ENCODE measurements around the gene CCDC6.

CCDC6 gene

GRCh38 chr10:59892697-59893096 is 13.7 kb downstream of the CCDC6 start:
- no CpG with 5 or more reads among the region's 3 CpGs for WGBS, 2 donors (ENCODE audit: extremely low coverage in 2 of 2, insufficient read length in 2 of 2, insufficient replicate concordance in 1 of 2)
- DNase-seq (ENCODE audit: low spot score): no peak
- Histone ChIP-seq H3K4ac (ENCODE audit: low read length) (no peak overlapping the region), H3K4me2 (ENCODE audit: insufficient read depth, low read length, poor library complexity, severe bottlenecking) (no peak overlapping the region), H2BK120ac (ENCODE audit: low read depth, low read length) (no peak overlapping the region), H3K9me3 (replicated peaks in 1 of 2; ENCODE audit: control insufficient read depth in 2 of 2, insufficient read depth in 1 of 2, low read depth in 1 of 2, low read length in 2 of 2) (no peaks in the 10 kb centered on the region), H3K36me3 (replicated peaks in 1 of 2; ENCODE audit: control insufficient read depth in 2 of 2, insufficient read depth in 2 of 2, low read length in 2 of 2) (peaks cover 9 to 23% of the 10 kb centered on the region in 2 donors), H3K27ac (replicated peaks; ENCODE audit: low read length) (no peak overlapping the region), H3K9ac (ENCODE audit: low read depth, low read length, poor library complexity) (no peak overlapping the region), H3K4me1 (ENCODE audit: control insufficient read depth in 2 of 2, insufficient read depth in 1 of 2, low read depth in 1 of 2, low read length in 2 of 2) (peaks cover 0 to 2% of the 10 kb centered on the region in 2 donors), H2BK5ac (ENCODE audit: low read length) (no peak overlapping the region), H3K27me3 (ENCODE audit: control insufficient read depth in 3 of 3, insufficient read depth in 3 of 3, low read depth in 1 of 3, low read length in 3 of 3) (no peaks in the 10 kb centered on the region), H2AK5ac (ENCODE audit: low read depth, low read length) (no peak overlapping the region), H3K4me3 (ENCODE audit: low read length in 2 of 2) (no peak overlapping the region), H3K18ac (ENCODE audit: low read length) (no peak overlapping the region), H4K8ac (ENCODE audit: low read depth, low read length) (no peak overlapping the region), H3K79me1 (ENCODE audit: low read depth, low read length) (peaks cover 17% of the 10 kb centered on the region), H2BK15ac (ENCODE audit: low read length) (no peak overlapping the region), H2AFZ (ENCODE audit: low read length) (no peak overlapping the region), H3K23ac (ENCODE audit: low read depth, low read length, poor library complexity) (no peak overlapping the region), H4K91ac (ENCODE audit: low read depth, low read length, poor library complexity) (no peak overlapping the region), H3K14ac (ENCODE audit: low read length) (no peak overlapping the region), H2BK12ac (ENCODE audit: low read length) (no peak overlapping the region)

DNA sequence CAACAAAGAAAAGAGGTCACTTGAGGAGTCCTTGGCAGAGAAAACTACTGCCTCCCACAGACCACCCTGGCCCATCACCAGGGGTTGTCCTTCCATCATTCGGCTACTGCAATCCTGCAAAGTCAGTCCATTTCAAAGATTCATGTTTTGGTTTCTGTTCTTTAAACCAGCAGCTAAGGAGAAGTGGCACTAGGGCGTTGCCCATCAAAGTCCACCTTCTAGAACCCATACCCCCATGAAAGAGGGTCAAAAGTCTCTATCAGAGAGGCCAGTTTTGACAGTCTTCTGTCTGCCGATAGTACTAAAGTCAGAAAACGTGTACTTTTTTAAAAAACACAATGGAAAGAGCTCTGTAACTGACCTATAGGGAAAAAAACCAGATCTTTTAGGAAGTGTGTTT is 14.4 kb downstream of the CCDC6 start:
- H4K91ac ChIP-seq (ENCODE audit: low read depth, low read length, poor library complexity): no peak overlapping the region
- no peak overlapping the region for H4K8ac ChIP-seq (ENCODE audit: low read depth, low read length)
- H3K4me3 ChIP-seq (ENCODE audit: low read length in 2 of 2): no peak overlapping the region
- DNase-seq (ENCODE audit: low spot score): no peak
- H3K27ac ChIP-seq (replicated peaks; ENCODE audit: low read length): no peak overlapping the region
- no peaks in the 10 kb centered on the region for H3K9me3 ChIP-seq (replicated peaks in 1 of 2; ENCODE audit: control insufficient read depth in 2 of 2, insufficient read depth in 1 of 2, low read depth in 1 of 2, low read length in 2 of 2)
- peaks cover 0 to 2% of the 10 kb centered on the region in 2 donors for H3K4me1 ChIP-seq (ENCODE audit: control insufficient read depth in 2 of 2, insufficient read depth in 1 of 2, low read depth in 1 of 2, low read length in 2 of 2)
- no CpG with 5 or more reads among the region's 4 CpGs for WGBS, 2 donors (ENCODE audit: extremely low coverage in 2 of 2, insufficient read length in 2 of 2, insufficient replicate concordance in 1 of 2)
- H2BK5ac ChIP-seq (ENCODE audit: low read length): no peak overlapping the region
- H3K4ac ChIP-seq (ENCODE audit: low read length): no peak overlapping the region
- peaks cover 9 to 23% of the 10 kb centered on the region in 2 donors for H3K36me3 ChIP-seq (replicated peaks in 1 of 2; ENCODE audit: control insufficient read depth in 2 of 2, insufficient read depth in 2 of 2, low read length in 2 of 2)
- H3K18ac ChIP-seq (ENCODE audit: low read length): no peak overlapping the region
- peaks cover 17% of the 10 kb centered on the region for H3K79me1 ChIP-seq (ENCODE audit: low read depth, low read length)
- no peak overlapping the region for H3K4me2 ChIP-seq (ENCODE audit: insufficient read depth, low read length, poor library complexity, severe bottlenecking)
- H2BK12ac ChIP-seq (ENCODE audit: low read length): no peak overlapping the region
- H2BK15ac ChIP-seq (ENCODE audit: low read length): no peak overlapping the region
- H3K14ac ChIP-seq (ENCODE audit: low read length): no peak overlapping the region
- no peak overlapping the region for H2AFZ ChIP-seq (ENCODE audit: low read length)
- no peak overlapping the region for H2AK5ac ChIP-seq (ENCODE audit: low read depth, low read length)
- H3K9ac ChIP-seq (ENCODE audit: low read depth, low read length, poor library complexity): no peak overlapping the region
- no peak overlapping the region for H2BK120ac ChIP-seq (ENCODE audit: low read depth, low read length)
- no peak overlapping the region for H3K23ac ChIP-seq (ENCODE audit: low read depth, low read length, poor library complexity)
- no peaks in the 10 kb centered on the region for H3K27me3 ChIP-seq (ENCODE audit: control insufficient read depth in 3 of 3, insufficient read depth in 3 of 3, low read depth in 1 of 3, low read length in 3 of 3)

DNA sequence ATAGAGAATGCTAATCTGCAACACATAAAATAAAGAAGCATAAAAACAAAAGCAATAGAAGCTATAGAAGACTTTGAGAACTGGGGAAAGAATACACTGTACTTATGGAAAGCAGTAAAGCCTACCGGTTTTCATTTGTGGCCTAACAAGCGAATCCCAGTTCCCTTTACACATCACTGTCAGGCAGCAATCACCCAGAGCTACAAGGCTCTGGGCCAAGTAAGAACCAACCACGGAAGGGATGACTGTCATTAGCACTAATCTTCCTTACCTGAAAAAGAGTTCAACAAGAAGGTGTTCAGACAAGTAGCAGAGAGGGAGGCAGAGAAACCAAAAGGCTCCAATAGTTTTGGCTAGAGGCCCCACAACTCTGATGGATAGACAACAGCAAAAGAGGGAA is 15.0 kb downstream of the CCDC6 start:
- no peak overlapping the region for H2BK5ac ChIP-seq (ENCODE audit: low read length)
- no peak overlapping the region for H4K8ac ChIP-seq (ENCODE audit: low read depth, low read length)
- H3K27me3 ChIP-seq (ENCODE audit: control insufficient read depth in 3 of 3, insufficient read depth in 3 of 3, low read depth in 1 of 3, low read length in 3 of 3): no peaks in the 10 kb centered on the region
- no peak overlapping the region for H2BK15ac ChIP-seq (ENCODE audit: low read length)
- H3K4me3 ChIP-seq (ENCODE audit: low read length in 2 of 2): no peak overlapping the region
- H3K18ac ChIP-seq (ENCODE audit: low read length): no peak overlapping the region
- H3K4ac ChIP-seq (ENCODE audit: low read length): no peak overlapping the region
- peaks cover 0 to 2% of the 10 kb centered on the region in 2 donors for H3K4me1 ChIP-seq (ENCODE audit: control insufficient read depth in 2 of 2, insufficient read depth in 1 of 2, low read depth in 1 of 2, low read length in 2 of 2)
- H3K36me3 ChIP-seq (replicated peaks in 1 of 2; ENCODE audit: control insufficient read depth in 2 of 2, insufficient read depth in 2 of 2, low read length in 2 of 2): peaks cover 9 to 23% of the 10 kb centered on the region in 2 donors
- no peak overlapping the region for H2AFZ ChIP-seq (ENCODE audit: low read length)
- no peak for DNase-seq (ENCODE audit: low spot score)
- H3K23ac ChIP-seq (ENCODE audit: low read depth, low read length, poor library complexity): no peak overlapping the region
- no peak overlapping the region for H3K4me2 ChIP-seq (ENCODE audit: insufficient read depth, low read length, poor library complexity, severe bottlenecking)
- H3K79me1 ChIP-seq (ENCODE audit: low read depth, low read length): peaks cover 17% of the 10 kb centered on the region
- H3K14ac ChIP-seq (ENCODE audit: low read length): no peak overlapping the region
- no peak overlapping the region for H2BK12ac ChIP-seq (ENCODE audit: low read length)
- no peak overlapping the region for H4K91ac ChIP-seq (ENCODE audit: low read depth, low read length, poor library complexity)
- WGBS, 2 donors (ENCODE audit: extremely low coverage in 2 of 2, insufficient read length in 2 of 2, insufficient replicate concordance in 1 of 2): no CpG with 5 or more reads among the region's 3 CpGs
- no peak overlapping the region for H2AK5ac ChIP-seq (ENCODE audit: low read depth, low read length)
- no peak overlapping the region for H2BK120ac ChIP-seq (ENCODE audit: low read depth, low read length)
- H3K9me3 ChIP-seq (replicated peaks in 1 of 2; ENCODE audit: control insufficient read depth in 2 of 2, insufficient read depth in 1 of 2, low read depth in 1 of 2, low read length in 2 of 2): no peaks in the 10 kb centered on the region
- no peak overlapping the region for H3K27ac ChIP-seq (replicated peaks; ENCODE audit: low read length)
- no peak overlapping the region for H3K9ac ChIP-seq (ENCODE audit: low read depth, low read length, poor library complexity)

DNA sequence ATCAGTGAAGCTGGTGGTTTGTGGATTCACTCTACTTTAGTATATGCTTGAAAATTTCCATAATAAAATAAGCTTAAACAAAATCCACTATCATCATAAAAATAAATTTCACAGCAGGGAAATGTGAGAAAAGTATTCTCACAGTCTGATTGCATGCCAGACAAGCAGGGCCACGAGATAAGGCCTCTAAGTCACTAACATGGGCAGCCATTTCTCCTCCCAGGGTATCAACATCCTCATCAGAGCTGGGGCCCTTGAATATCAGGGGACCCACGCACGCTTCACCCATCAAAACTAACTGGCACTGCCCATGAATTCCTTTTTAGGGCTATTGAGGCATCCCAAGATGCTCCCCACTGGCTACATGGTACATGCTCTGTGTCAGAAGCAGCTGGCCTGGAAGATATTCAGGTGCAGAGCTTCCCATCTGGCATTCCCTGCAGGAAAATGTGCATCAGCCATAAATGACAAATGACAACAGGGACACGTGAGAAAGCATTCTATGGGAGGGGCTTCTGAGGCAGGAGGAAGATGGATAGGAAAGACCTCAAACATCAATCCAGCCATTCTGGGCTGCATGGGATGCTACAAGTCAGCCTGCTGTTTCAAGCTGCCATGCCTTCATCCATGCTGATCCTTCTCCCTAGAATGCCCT is 17.4 kb downstream of the CCDC6 start:
- Histone ChIP-seq H3K14ac (ENCODE audit: low read length) (no peak overlapping the region), H3K23ac (ENCODE audit: low read depth, low read length, poor library complexity) (no peak overlapping the region), H4K8ac (ENCODE audit: low read depth, low read length) (no peak overlapping the region), H2BK5ac (ENCODE audit: low read length) (no peak overlapping the region), H3K9me3 (replicated peaks in 1 of 2; ENCODE audit: control insufficient read depth in 2 of 2, insufficient read depth in 1 of 2, low read depth in 1 of 2, low read length in 2 of 2) (no peaks in the 10 kb centered on the region), H2AK5ac (ENCODE audit: low read depth, low read length) (no peak overlapping the region), H2BK120ac (ENCODE audit: low read depth, low read length) (no peak overlapping the region), H3K36me3 (replicated peaks in 1 of 2; ENCODE audit: control insufficient read depth in 2 of 2, insufficient read depth in 2 of 2, low read length in 2 of 2) (peaks cover 9 to 23% of the 10 kb centered on the region in 2 donors), H2AFZ (ENCODE audit: low read length) (no peak overlapping the region), H3K27ac (replicated peaks; ENCODE audit: low read length) (no peak overlapping the region), H3K4me1 (ENCODE audit: control insufficient read depth in 2 of 2, insufficient read depth in 1 of 2, low read depth in 1 of 2, low read length in 2 of 2) (no peaks in the 10 kb centered on the region), H2BK15ac (ENCODE audit: low read length) (no peak overlapping the region), H3K4ac (ENCODE audit: low read length) (no peak overlapping the region), H2BK12ac (ENCODE audit: low read length) (no peak overlapping the region), H3K9ac (ENCODE audit: low read depth, low read length, poor library complexity) (no peak overlapping the region), H4K91ac (ENCODE audit: low read depth, low read length, poor library complexity) (no peak overlapping the region), H3K4me2 (ENCODE audit: insufficient read depth, low read length, poor library complexity, severe bottlenecking) (no peak overlapping the region), H3K4me3 (ENCODE audit: low read length in 2 of 2) (peak overlapping the region in 1 of 2 donors; percentile 23), H3K18ac (ENCODE audit: low read length) (no peak overlapping the region), H3K27me3 (ENCODE audit: control insufficient read depth in 3 of 3, insufficient read depth in 3 of 3, low read depth in 1 of 3, low read length in 3 of 3) (no peaks in the 10 kb centered on the region), H3K79me1 (ENCODE audit: low read depth, low read length) (peaks cover 14% of the 10 kb centered on the region)
- no CpG with 5 or more reads among the region's 4 CpGs for WGBS, 2 donors (ENCODE audit: extremely low coverage in 2 of 2, insufficient read length in 2 of 2, insufficient replicate concordance in 1 of 2)
- no peak for DNase-seq (ENCODE audit: low spot score)
